Transverse colon (tissue), 4 donors: ENCODE data around the gene HDGFL3. TPM values are rescaled to one million over a fixed set of nuclear protein-coding genes. Genes with fewer than 3 reads are reported as not detected.

Experiments used
- DNase-seq: peaks from one replicate; pipeline ENCODE4 v3.0.0-alpha.2; 2019
- H3K27ac ChIP-seq, 4 donors: fragments of 200-600 bp; sonication (generic); 2 replicates each; pipeline ENCODE4 v1.5.1; 2016 to 2018; ENCODE audit warnings: inconsistent platforms in 4 of 4
- H3K27me3 ChIP-seq: fragments of 200-600 bp; sonication (generic); 2 replicates; pipeline ENCODE4 v1.5.1; 2017; ENCODE audit warnings: inconsistent platforms
- H3K36me3 ChIP-seq, 4 donors: fragments of 200-600 bp; sonication (generic); 2 replicates each; pipeline ENCODE4 v1.5.1; 2017 to 2019; ENCODE audit warnings: inconsistent platforms in 4 of 4
- H3K4me1 ChIP-seq, 4 donors: fragments of 200-600 bp; sonication (generic); 2 replicates each; pipeline ENCODE4 v1.5.1; 2017 to 2020; ENCODE audit warnings: inconsistent platforms in 4 of 4
- H3K4me3 ChIP-seq, 4 donors: fragments of 200-600 bp; sonication (generic); 1 replicate in 1 of 4; 2 replicates in 3 of 4; pipeline versions ENCODE4 v1.5.1 to v1.6.1; 2017 to 2019; ENCODE audit warnings: inconsistent platforms in 4 of 4
- H3K9me3 ChIP-seq, 2 donors: fragments of 200-600 bp; sonication (generic); 2 replicates each; pipeline ENCODE4 v1.5.1; 2017 to 2019; ENCODE audit warnings: inconsistent platforms in 2 of 2
- CTCF ChIP-seq, 5 experiments: fragments of 200-600 bp in 3 of 5; fragments of 450-650 bp in 2 of 5; sonication (generic) in 3 of 5; IDR thresholded peaks; 1 replicate in 2 of 5; 2 replicates in 3 of 5; pipeline ENCODE4 v1.5.1; 2016 to 2017; ENCODE audit warnings: antibody characterized with exemption in 5 of 5, inconsistent platforms in 3 of 5, mild to moderate bottlenecking in 2 of 5, moderate library complexity in 1 of 5
- EP300 ChIP-seq: sonication (generic); formaldehyde crosslinking; IDR thresholded peaks from one replicate; pipeline ENCODE4 v1.6.1; 2017; ENCODE audit warnings: antibody characterized with exemption, low read depth
- POLR2A ChIP-seq: fragments of 450-650 bp; IDR thresholded peaks from one replicate; pipeline ENCODE4 v1.6.1; 2016; ENCODE audit warnings: antibody characterized with exemption, mild to moderate bottlenecking, moderate library complexity
- POLR2AphosphoS5 ChIP-seq, 3 donors: sonication (generic); formaldehyde crosslinking; IDR thresholded peaks; one replicate each; pipeline ENCODE4 v1.6.1; 2016; ENCODE audit warnings: antibody characterized with exemption in 3 of 3
- WGBS, 2 donors: methylation state at CpG; one replicate each; pipeline ENCODE4 v1.1.5; 2018; ENCODE audit warnings: low coverage in 1 of 2; 5-methylcytosine and 5-hydroxymethylcytosine counted together
- in situ Hi-C, 4 donors: fragments of 200-750 bp; cut with MboI; loops; one replicate each; pipeline versions ENCODE4 v1.15.0 to v1.15.1; 2017; ENCODE audit warnings: low sequenced_read_pairs in 3 of 4, low pct_ligation_motif_present in 1 of 4, low pct_unique_long_range_greater_than_20kb in 1 of 4
- intact Hi-C: fragments of 100-400 bp; cut with DNase I; formaldehyde crosslinking; loops from one replicate; pipeline ENCODE4 v1.15.1; 2023; ENCODE audit warnings: low total_unique reads
- total RNA-seq, 4 donors: library from RNA; depleted of rRNA; stranded (reverse); fragments of >200 nt; gene quantifications; one replicate each; pipeline ENCODE4 v1.1.0, GENCODE V29; 2016

HDGFL3 gene
- total RNA-seq, 4 donors from 2014 or later = 2.6 to 16.5 (median 5.2) TPM

GRCh38 chr15:83081256-83082014 is 126.2 kb downstream of the HDGFL3 start:
- Histone ChIP-seq H3K27me3 (peaks cover 29% of the 10 kb centered on the region), H3K4me1 (no peaks in the 10 kb centered on the region), H3K9me3 (no peaks in the 10 kb centered on the region), H3K27ac (no peak overlapping the region), H3K4me3 (no peak overlapping the region), H3K36me3 (no peaks in the 10 kb centered on the region)
- in situ Hi-C loops (no loop called here), intact Hi-C loops (no loop called here)
- WGBS, 2 donors = 73 to 75% methylated on average over 4 to 5 of the region's 5 CpGs
- no peak for DNase-seq
- TF ChIP-seq POLR2AphosphoS5 (IDR thresholded peaks at IDR 0.05) (no peak), CTCF (IDR thresholded peaks at IDR 0.05) (no peak), POLR2A (no peak), EP300 (no peak)

GRCh38 chr15:83078712-83079111 is 128.9 kb downstream of the HDGFL3 start:
- no peak for DNase-seq

More at GRCh38 chr15:83078712-83079111, 128.9 kb downstream of the HDGFL3 start:
- Histone ChIP-seq H3K27ac (no peak overlapping the region), H3K36me3 (no peaks in the 10 kb centered on the region), H3K4me3 (no peak overlapping the region), H3K9me3 (peaks cover under 1% of the 10 kb centered on the region in 2 donors), H3K27me3 (peaks cover 29% of the 10 kb centered on the region), H3K4me1 (no peaks in the 10 kb centered on the region)
- intact Hi-C loops (no loop called here), in situ Hi-C loops (no loop called here)
- WGBS, 2 donors = 73 to 89% methylated on average over 2 to 7 of the region's 7 CpGs
- no peak for TF ChIP-seq CTCF (IDR thresholded peaks at IDR 0.05)
- no peak for TF ChIP-seq POLR2A
- no peak for TF ChIP-seq POLR2AphosphoS5 (IDR thresholded peaks at IDR 0.05)
- TF ChIP-seq EP300 = no peak

Other genes with a start within 250 kb of the HDGFL3 start
- 10 to 100 TPM in 2 of 4 donors, 1 to 10 TPM in 2; 2.6 to 16.8 (median 10.6) TPM for gene RAMAC, start 221.6 kb downstream of the HDGFL3 start, total RNA-seq
- 10 to 100 TPM; 10.6 to 42.8 (median 18.9) TPM for gene C15orf40, start 196.2 kb downstream of the HDGFL3 start, total RNA-seq
- gene BTBD1, start 140.6 kb downstream of the HDGFL3 start, total RNA-seq = 10 to 100 TPM; 65.7 to 96.1 (median 74.1) TPM
- gene TM6SF1, start 100.2 kb downstream of the HDGFL3 start, total RNA-seq = 1 to 10 TPM in 1 of 4 donors, under 1 TPM in 1, not detected in 2; 0.96 to 1.7 TPM
- gene BNC1, start 76.8 kb upstream of the HDGFL3 start, total RNA-seq = not detected
- gene SH3GL3, start 239.5 kb upstream of the HDGFL3 start, total RNA-seq = not detected